Ovary (tissue), 9 donors: ENCODE measurements around the gene MAP2K6. TPM values are rescaled to one million over a fixed set of nuclear protein-coding genes. Genes with fewer than 3 reads are reported as not detected.

Experiments used
- DNase-seq, 5 donors: peaks; one replicate each; pipeline ENCODE4 v3.0.0-alpha.2; 2019 to 2020
- H3K27ac ChIP-seq, 2 donors: fragments of 200-600 bp; one replicate each; pipeline versions ENCODE4 v1.5.1 to v1.8.0; 2019 to 2022
- H3K27me3 ChIP-seq: fragments of 200-600 bp; one replicate; pipeline ENCODE4 v1.8.0; 2022
- H3K36me3 ChIP-seq: fragments of 200-600 bp; sonication (generic); one replicate; pipeline ENCODE4 v1.5.1; 2019
- H3K4me1 ChIP-seq: one replicate; pipeline ENCODE4 v1.8.1; 2013; ENCODE audit warnings: mild to moderate bottlenecking, moderate library complexity; ENCODE audit not compliant: insufficient read depth
- H3K4me3 ChIP-seq: fragments of 200-600 bp; sonication (generic); one replicate; pipeline ENCODE4 v1.5.1; 2017
- H3K9me3 ChIP-seq, 2 donors: fragments of 200-600 bp in 1 of 2; sonication (generic) in 1 of 2; one replicate each; pipeline versions ENCODE4 v1.5.1 to v1.8.1; 2013 to 2019; ENCODE audit warnings: mild to moderate bottlenecking in 1 of 2, moderate library complexity in 1 of 2
- CTCF ChIP-seq, 3 donors: fragments of 450-650 bp in 2 of 3; fragments of 200-600 bp in 1 of 3; IDR thresholded peaks; one replicate each; pipeline versions ENCODE4 v1.5.1 to v1.8.0; 2016 to 2022; ENCODE audit warnings: antibody characterized with exemption in 3 of 3, mild to moderate bottlenecking in 1 of 3
- EP300 ChIP-seq: sonication (generic); formaldehyde crosslinking; IDR thresholded peaks from one replicate; pipeline ENCODE4 v1.6.1; 2017; ENCODE audit warnings: antibody characterized with exemption
- POLR2A ChIP-seq: fragments of 450-650 bp; IDR thresholded peaks from one replicate; pipeline ENCODE4 v1.6.1; 2017; ENCODE audit warnings: antibody characterized with exemption, mild to moderate bottlenecking, moderate library complexity
- WGBS, 3 donors: extraction: QIAGEN DNeasy Blood & Tissue Kit in 1 of 3; methylation state at CpG; one replicate each; pipeline versions ENCODE4 v1.1.5 to v1.1.7; 2013 to 2017; 5-methylcytosine and 5-hydroxymethylcytosine counted together
- intact Hi-C, 4 donors: fragments of 100-400 bp; cut with DNase I; formaldehyde crosslinking; loops; one replicate each; pipeline versions ENCODE4 v1.11.0 to v1.15.1; 2022 to 2023
- polyA plus RNA-seq, 2 donors: library from polyadenylated mRNA; stranded (reverse); fragments of 200-250 nt in 1 of 2; fragments of 350-450 nt in 1 of 2; fragmentation: Illumina TruSeq in 1 of 2; extraction: RNeasy Lipid Tissue Mini Kit (QIAGEN cat#74804) in 1 of 2; gene quantifications; one replicate each; pipeline ENCODE4 v1.2.3, GENCODE V29; 2013 to 2014
- total RNA-seq, 7 donors: library from RNA; depleted of rRNA in 2 of 7; stranded (reverse); fragments of >200 nt in 2 of 7; fragmentation: NEBNext Ultra II Directional in 3 of 7; extraction: Animal tissue kit (Norgen Biotek cat#: 25700) in 3 of 7; gene quantifications; one replicate each; pipeline versions ENCODE4 v1.1.0 to v1.2.4, GENCODE V29; 2016 to 2023
- donor health status: DM: no; HTN: no; CAD: no; lungs with moderate emphysema.
- donor health status: DM: no; HTN: no; CAD: no.
- donor health status: Bipolar disorder and iron deficiency.
- donor health status: DM: yes; HTN: yes; CAD: no.
- donor health status: DM: no; HTN: no; CAD: no.
- donor health status: DM: yes; HTN: yes; CAD: no.

Gene MAP2K6
- total and polyA plus RNA-seq, 9 donors, result 1.0 to 8.4 (median 3.5) TPM

GRCh38 chr17:69434164-69434579 lies 19.7 kb downstream of the MAP2K6 start:
- no peak for DNase-seq
- Histone ChIP-seq H3K27ac (no peak overlapping the region), H3K27me3 (no peaks in the 10 kb centered on the region), H3K4me1 (no peaks in the 10 kb centered on the region), H3K36me3 (no peaks in the 10 kb centered on the region), H3K4me3 (no peak overlapping the region), H3K9me3 (no peaks in the 10 kb centered on the region)
- 50 to 64% (median 61%) methylated on average over 3 of the region's 3 CpGs for WGBS, 3 donors
- intact Hi-C loops, result no loop called here
- no peak for TF ChIP-seq POLR2A

GRCh38 chr17:69435971-69436696 lies 21.6 kb downstream of the MAP2K6 start:
- TF ChIP-seq CTCF (IDR thresholded peaks at IDR 0.05) (no peak), POLR2A (no peak), EP300 (no peak)
- Histone ChIP-seq H3K9me3 (peaks cover 0 to 3% of the 10 kb centered on the region in 2 donors), H3K36me3 (no peaks in the 10 kb centered on the region), H3K27ac (no peak overlapping the region), H3K4me3 (no peak overlapping the region), H3K27me3 (no peaks in the 10 kb centered on the region), H3K4me1 (no peaks in the 10 kb centered on the region)
- no peak for DNase-seq
- 25 to 44% (median 26%) methylated on average over 5 of the region's 5 CpGs for WGBS, 3 donors
- intact Hi-C loops, result no loop called here

GRCh38 chr17:69437475-69437874 lies 23.0 kb downstream of the MAP2K6 start:
- Histone ChIP-seq H3K27ac (no peak overlapping the region), H3K36me3 (no peaks in the 10 kb centered on the region), H3K4me3 (no peak overlapping the region), H3K9me3 (peaks cover 0 to 3% of the 10 kb centered on the region in 2 donors), H3K4me1 (no peaks in the 10 kb centered on the region), H3K27me3 (no peaks in the 10 kb centered on the region)
- no peak for DNase-seq
- 97 to 100% (median 100%) methylated on average over 1 of the region's 1 CpG for WGBS, 3 donors
- TF ChIP-seq CTCF (IDR thresholded peaks at IDR 0.05), result no peak
- TF ChIP-seq POLR2A, result no peak
- no peak for TF ChIP-seq EP300
- intact Hi-C loops, result no loop called here

GRCh38 chr17:69438776-69439175 lies 24.3 kb downstream of the MAP2K6 start:
- Histone ChIP-seq H3K27ac (no peak overlapping the region), H3K27me3 (no peaks in the 10 kb centered on the region), H3K4me1 (no peaks in the 10 kb centered on the region), H3K9me3 (peaks cover 0 to 3% of the 10 kb centered on the region in 2 donors), H3K36me3 (no peaks in the 10 kb centered on the region), H3K4me3 (no peak overlapping the region)
- TF ChIP-seq EP300, result no peak
- TF ChIP-seq POLR2A, result no peak
- TF ChIP-seq CTCF (IDR thresholded peaks at IDR 0.05), result no peak
- WGBS, 3 donors, result 74 to 91% (median 90%) methylated on average over 4 of the region's 4 CpGs
- intact Hi-C loops, result no loop called here
- no peak for DNase-seq

GRCh38 chr17:69441179-69441578 lies 26.7 kb downstream of the MAP2K6 start:
- DNase-seq, result no peak
- Histone ChIP-seq H3K4me1 (no peaks in the 10 kb centered on the region), H3K9me3 (peaks cover 0 to 3% of the 10 kb centered on the region in 2 donors), H3K27ac (no peak overlapping the region), H3K4me3 (no peak overlapping the region), H3K36me3 (no peaks in the 10 kb centered on the region), H3K27me3 (no peaks in the 10 kb centered on the region)
- 91 to 97% (median 95%) methylated on average over 2 of the region's 2 CpGs for WGBS, 3 donors
- intact Hi-C loops, result no loop called here
- no peak for TF ChIP-seq EP300
- no peak for TF ChIP-seq POLR2A
- no peak for TF ChIP-seq CTCF (IDR thresholded peaks at IDR 0.05)
